ENCODE measurements around the gene SLCO2B1. TPM values are rescaled to one million over a fixed set of nuclear protein-coding genes. Genes with fewer than 3 reads are reported as not detected.

Gene SLCO2B1
- total and polyA plus RNA-seq, 3 donors from 2014 or later: 18.2 to 46.2 (median 33.2) TPM

GRCh38 chr11:75147191-75147874, 3.6 kb upstream of the SLCO2B1 start:
- no peak for DNase-seq
- H3K36me3 ChIP-seq (ENCODE audit: low read depth, missing control alignments): no peaks in the 10 kb centered on the region
- no peaks in the 10 kb centered on the region for H3K4me1 ChIP-seq
- no peaks in the 10 kb centered on the region for H3K9me3 ChIP-seq
- no peak overlapping the region for H3K27ac ChIP-seq
- H3K4me3 ChIP-seq: no peak overlapping the region
- 77 to 80% methylated on average over 7 of the region's 7 CpGs for WGBS, 2 donors
- intact Hi-C loops (cut with DNase I; ENCODE audit: low total_unique reads): loop anchor here (5.0 kb wide), 1 partner anchor 55 kb away; no protein-coding TSS in a partner anchor
- no peaks in the 10 kb centered on the region for H3K27me3 ChIP-seq
- TF ChIP-seq POLR2A (IDR thresholded peaks at IDR 0.05): no peak
- TF ChIP-seq, protein P1, sequence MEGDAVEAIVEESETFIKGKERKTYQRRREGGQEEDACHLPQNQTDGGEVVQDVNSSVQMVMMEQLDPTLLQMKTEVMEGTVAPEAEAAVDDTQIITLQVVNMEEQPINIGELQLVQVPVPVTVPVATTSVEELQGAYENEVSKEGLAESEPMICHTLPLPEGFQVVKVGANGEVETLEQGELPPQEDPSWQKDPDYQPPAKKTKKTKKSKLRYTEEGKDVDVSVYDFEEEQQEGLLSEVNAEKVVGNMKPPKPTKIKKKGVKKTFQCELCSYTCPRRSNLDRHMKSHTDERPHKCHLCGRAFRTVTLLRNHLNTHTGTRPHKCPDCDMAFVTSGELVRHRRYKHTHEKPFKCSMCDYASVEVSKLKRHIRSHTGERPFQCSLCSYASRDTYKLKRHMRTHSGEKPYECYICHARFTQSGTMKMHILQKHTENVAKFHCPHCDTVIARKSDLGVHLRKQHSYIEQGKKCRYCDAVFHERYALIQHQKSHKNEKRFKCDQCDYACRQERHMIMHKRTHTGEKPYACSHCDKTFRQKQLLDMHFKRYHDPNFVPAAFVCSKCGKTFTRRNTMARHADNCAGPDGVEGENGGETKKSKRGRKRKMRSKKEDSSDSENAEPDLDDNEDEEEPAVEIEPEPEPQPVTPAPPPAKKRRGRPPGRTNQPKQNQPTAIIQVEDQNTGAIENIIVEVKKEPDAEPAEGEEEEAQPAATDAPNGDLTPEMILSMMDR (IDR thresholded peaks at IDR 0.05): no peak

DNA sequence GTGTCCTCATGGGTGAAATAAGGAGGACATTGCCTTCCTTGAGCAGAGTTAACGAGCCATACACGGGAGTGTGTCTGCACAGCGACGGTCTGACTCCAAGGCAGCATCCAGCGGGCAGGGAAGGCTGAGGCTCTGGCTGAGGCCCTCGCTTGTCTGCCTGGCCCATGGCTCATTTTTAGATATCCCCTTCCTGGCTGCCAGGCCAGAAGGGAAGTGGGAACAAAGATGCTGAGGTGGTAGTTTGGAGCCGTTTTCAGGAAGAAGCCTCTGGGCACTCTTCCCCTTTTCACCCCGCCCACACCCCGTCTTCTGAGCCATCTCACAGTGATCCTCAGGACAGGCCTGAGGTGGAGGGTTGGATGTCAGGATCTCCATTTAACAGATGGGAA, 3.0 kb upstream of the SLCO2B1 start:
- no peaks in the 10 kb centered on the region for H3K9me3 ChIP-seq
- no peak overlapping the region for H3K4me3 ChIP-seq
- no peaks in the 10 kb centered on the region for H3K36me3 ChIP-seq (ENCODE audit: low read depth, missing control alignments)
- DNase-seq: no peak
- no peaks in the 10 kb centered on the region for H3K4me1 ChIP-seq
- no peak overlapping the region for H3K27ac ChIP-seq
- H3K27me3 ChIP-seq: no peaks in the 10 kb centered on the region
- TF ChIP-seq, protein P1 (IDR thresholded peaks at IDR 0.05): no peak
- TF ChIP-seq POLR2A (IDR thresholded peaks at IDR 0.05): no peak
- 70 to 79% methylated on average over 9 of the region's 9 CpGs for WGBS, 2 donors
- intact Hi-C loops (cut with DNase I; ENCODE audit: low total_unique reads): loop anchor here (5.0 kb wide), 1 partner anchor 54 kb away; no protein-coding TSS in a partner anchor

DNA sequence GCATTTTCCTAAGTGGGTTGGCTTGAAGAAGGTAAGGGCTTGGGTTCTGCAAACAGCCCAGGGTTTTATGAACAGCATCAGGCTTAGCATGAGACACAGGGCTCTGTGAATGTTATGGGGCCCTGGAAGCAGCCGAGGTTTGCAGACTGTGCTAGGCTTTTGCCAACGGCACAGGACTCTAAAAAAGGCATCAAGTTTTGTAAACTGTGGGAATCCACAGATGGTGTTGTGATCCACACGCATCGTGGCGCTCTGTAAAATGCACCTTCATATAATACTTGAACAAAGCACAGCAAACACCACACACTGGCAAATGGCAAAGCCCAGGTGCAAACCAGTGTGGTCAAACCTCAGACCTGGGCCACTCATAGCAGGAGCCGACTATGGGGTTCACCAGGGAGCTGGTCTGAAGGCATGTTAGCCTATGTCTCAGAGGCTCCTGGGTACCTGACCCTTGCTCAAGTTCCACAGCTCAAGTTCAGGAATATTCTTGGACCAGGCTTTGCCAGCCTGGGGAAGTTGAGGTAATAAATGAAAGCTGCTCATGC, 2.4 kb upstream of the SLCO2B1 start:
- Histone ChIP-seq H3K27ac (no peak overlapping the region), H3K4me3 (no peak overlapping the region), H3K4me1 (no peaks in the 10 kb centered on the region), H3K9me3 (no peaks in the 10 kb centered on the region), H3K27me3 (no peaks in the 10 kb centered on the region), H3K36me3 (ENCODE audit: low read depth, missing control alignments) (no peaks in the 10 kb centered on the region)
- WGBS, 2 donors: 59 to 82% methylated on average over 6 of the region's 6 CpGs
- intact Hi-C loops (cut with DNase I; ENCODE audit: low total_unique reads): loop anchor here (5.0 kb wide), 1 partner anchor 54 kb away; no protein-coding TSS in a partner anchor
- no peak for DNase-seq
- TF ChIP-seq, protein P1 (IDR thresholded peaks at IDR 0.05): no peak
- no peak for TF ChIP-seq POLR2A (IDR thresholded peaks at IDR 0.05)

DNA sequence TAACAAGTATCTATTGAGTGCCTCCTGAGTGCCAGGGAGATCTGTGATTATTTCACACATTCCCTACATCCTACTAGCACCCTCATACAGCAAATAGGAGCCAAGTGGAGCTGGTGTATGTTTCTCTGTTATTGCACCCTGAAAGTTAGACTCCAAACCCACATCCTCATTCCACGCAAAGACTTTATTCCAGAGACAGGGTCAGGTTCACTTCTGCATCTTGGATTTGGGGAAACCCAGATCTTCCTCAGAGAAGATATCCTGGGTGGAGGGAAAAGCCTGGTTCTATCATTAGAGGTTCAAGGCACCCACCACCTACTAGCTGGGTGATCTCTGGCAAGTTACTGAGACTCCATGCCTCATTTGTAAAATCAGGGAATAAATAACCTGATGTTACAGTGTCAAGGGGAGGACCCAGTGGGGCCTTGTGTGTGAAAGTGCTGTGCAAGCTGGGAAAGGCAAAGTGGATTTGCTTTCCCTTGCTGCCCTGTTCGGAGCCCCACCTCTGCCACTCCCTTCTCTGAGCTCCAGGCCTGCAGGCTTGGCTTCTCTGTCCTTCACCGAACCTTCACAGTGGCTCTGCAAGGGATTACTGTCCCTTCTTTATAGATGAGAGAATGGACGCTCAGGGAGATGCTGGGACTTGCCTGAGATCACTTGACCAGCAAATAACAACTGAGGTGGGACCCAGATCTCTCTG, 991 bp upstream of the SLCO2B1 start:
- Histone ChIP-seq H3K36me3 (ENCODE audit: low read depth, missing control alignments) (no peaks in the 10 kb centered on the region), H3K4me3 (no peak overlapping the region), H3K4me1 (peaks cover 8% of the 10 kb centered on the region), H3K27ac (no peak overlapping the region), H3K9me3 (no peaks in the 10 kb centered on the region), H3K27me3 (no peaks in the 10 kb centered on the region)
- intact Hi-C loops (cut with DNase I; ENCODE audit: low total_unique reads): loop anchor here (5.0 kb wide), 1 partner anchor 52 kb away; no protein-coding TSS in a partner anchor
- no peak for DNase-seq
- TF ChIP-seq POLR2A (IDR thresholded peaks at IDR 0.05): no peak
- TF ChIP-seq, protein P1 (IDR thresholded peaks at IDR 0.05): no peak
- 62 to 75% methylated on average over 4 of the region's 4 CpGs for WGBS, 2 donors

Data from testis (tissue), 3 donors.